Chondrocyte (in vitro differentiated cells): Measurements from ENCODE around the gene MMS19. TPM values are rescaled to one million over a fixed set of nuclear protein-coding genes. Genes with fewer than 3 reads are reported as not detected.

Experiments
- DNase-seq: peaks from one replicate; pipeline ENCODE4 v3.0.0; 2021; ENCODE audit warnings: mixed read lengths, low spot score
- H3K27ac Mint-ChIP-seq: one replicate; pipeline ENCODE4 v1.8.0; 2021; ENCODE audit warnings: mild to moderate bottlenecking, moderate library complexity, mixed read lengths; ENCODE audit not compliant: unreplicated experiment
- H3K27me3 Mint-ChIP-seq: 2 replicates; pipeline ENCODE4 v1.8.0; 2021; ENCODE audit warnings: low read depth, mixed read lengths
- H3K36me3 Mint-ChIP-seq: 2 replicates; pipeline ENCODE4 v1.8.0; 2021; ENCODE audit warnings: low read depth, mixed read lengths
- H3K4me1 Mint-ChIP-seq: 2 replicates; pipeline ENCODE4 v1.8.0; 2021; ENCODE audit warnings: low read depth, mild to moderate bottlenecking, mixed read lengths
- H3K4me3 Mint-ChIP-seq: one replicate; pipeline ENCODE4 v1.8.0; 2021; ENCODE audit warnings: mild to moderate bottlenecking, moderate library complexity, mixed read lengths; ENCODE audit not compliant: unreplicated experiment
- H3K9me3 Mint-ChIP-seq: 2 replicates; pipeline ENCODE4 v1.8.0; 2021; ENCODE audit warnings: low read depth, mixed read lengths
- total RNA-seq: library from RNA; stranded (reverse); gene quantifications from 3 replicates; pipeline ENCODE4 v1.2.1, GENCODE V29; 2021
- TF ChIP-seq, protein P1 (sequence below): fragments of 200-600 bp; sonication (generic); IDR thresholded peaks from 2 replicates; pipeline ENCODE4 v1.5.0; 2021; ENCODE audit warnings: antibody characterized with exemption, mild to moderate bottlenecking, moderate library complexity

The MMS19 gene
- total RNA-seq, 1 donor from 2014 or later, result 63.4 TPM

DNA sequence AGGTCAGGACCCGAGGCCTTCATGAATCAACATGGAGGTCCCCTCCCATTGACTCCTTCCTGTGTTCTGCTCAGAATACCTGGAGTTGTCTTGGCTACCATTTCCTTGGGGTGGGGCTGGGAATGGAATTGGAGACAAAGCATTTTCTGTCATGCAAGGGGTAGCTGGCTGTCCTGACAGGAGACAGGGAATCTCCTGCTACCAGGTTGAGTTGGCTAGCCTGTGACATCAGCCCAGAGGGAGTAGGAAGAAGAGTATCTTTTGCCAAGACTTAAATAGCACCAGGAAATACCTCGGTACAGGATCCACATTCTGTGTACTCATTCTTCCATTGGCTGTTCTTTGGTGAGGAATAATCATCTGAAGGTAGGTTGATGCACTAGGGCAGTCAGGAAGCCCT lies 47.4 kb downstream of the MMS19 start:
- no peak overlapping the region for H3K4me3 Mint-ChIP-seq
- no peak for DNase-seq
- peak overlapping the region; percentile 49 for H3K27ac Mint-ChIP-seq
- no peaks in the 10 kb centered on the region for H3K9me3 Mint-ChIP-seq
- no peaks in the 10 kb centered on the region for H3K27me3 Mint-ChIP-seq
- H3K4me1 Mint-ChIP-seq, result peaks cover 69% of the 10 kb centered on the region
- H3K36me3 Mint-ChIP-seq, result peaks cover 23% of the 10 kb centered on the region
- TF ChIP-seq, protein P1, sequence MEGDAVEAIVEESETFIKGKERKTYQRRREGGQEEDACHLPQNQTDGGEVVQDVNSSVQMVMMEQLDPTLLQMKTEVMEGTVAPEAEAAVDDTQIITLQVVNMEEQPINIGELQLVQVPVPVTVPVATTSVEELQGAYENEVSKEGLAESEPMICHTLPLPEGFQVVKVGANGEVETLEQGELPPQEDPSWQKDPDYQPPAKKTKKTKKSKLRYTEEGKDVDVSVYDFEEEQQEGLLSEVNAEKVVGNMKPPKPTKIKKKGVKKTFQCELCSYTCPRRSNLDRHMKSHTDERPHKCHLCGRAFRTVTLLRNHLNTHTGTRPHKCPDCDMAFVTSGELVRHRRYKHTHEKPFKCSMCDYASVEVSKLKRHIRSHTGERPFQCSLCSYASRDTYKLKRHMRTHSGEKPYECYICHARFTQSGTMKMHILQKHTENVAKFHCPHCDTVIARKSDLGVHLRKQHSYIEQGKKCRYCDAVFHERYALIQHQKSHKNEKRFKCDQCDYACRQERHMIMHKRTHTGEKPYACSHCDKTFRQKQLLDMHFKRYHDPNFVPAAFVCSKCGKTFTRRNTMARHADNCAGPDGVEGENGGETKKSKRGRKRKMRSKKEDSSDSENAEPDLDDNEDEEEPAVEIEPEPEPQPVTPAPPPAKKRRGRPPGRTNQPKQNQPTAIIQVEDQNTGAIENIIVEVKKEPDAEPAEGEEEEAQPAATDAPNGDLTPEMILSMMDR, result no peak

DNA sequence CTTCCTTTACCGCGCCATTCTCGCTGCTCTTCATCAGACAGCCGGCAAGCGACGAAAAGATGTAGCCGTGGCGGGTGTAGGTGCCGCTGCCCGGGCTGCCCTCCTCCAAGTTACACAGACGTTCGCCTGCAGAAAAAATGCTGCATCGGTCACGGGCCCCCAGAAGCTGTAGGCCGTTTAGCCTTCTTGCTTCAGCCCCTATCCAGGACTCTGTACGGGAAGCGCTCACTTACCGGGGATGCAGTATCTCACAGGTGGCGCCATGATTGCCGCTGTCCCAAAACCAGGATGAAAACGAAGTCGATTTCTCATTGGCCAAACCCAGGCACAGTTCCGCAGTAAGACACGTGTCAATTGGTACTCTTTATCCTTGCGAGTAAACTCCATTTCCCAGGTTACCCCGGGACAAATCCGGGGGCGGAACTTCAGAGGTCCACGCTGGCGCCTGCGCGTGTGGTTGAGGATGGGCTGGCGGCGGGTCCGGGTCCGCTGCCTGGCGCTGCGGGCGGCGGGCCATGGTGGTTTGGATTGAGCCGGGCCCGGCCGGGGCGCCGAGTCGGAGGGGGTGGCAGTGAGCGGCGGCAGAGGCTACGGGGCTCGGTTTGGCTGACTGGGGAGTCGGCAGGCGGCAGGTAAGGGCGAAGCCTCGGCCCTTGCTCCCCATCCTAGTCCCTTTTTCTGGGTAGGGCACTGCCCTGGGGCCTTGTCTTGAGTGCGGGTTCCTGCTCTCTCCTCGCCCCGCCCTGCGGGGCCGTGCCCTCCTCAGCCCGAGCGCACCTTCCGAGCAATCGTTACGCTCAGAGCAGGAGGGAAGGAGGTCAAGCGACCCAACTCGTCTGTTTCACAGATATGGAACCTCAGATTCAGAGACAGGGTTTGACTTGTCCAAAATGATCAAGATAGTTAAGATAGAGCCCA lies 52.2 kb downstream of the MMS19 start, which contains the start of the genes EXOSC1 and ZDHHC16:
EXOSC1 (minus strand) TSS at position 285 of the 918 bp plus-strand sequence; CDS start at position 264, 21 bp downstream.
ZDHHC16 (plus strand) TSS at position 454 of the 918 bp plus-strand sequence. CDS start 5,501 bp downstream, outside the sequence.
- TF ChIP-seq, protein P1, result peak; percentile 59
- H3K36me3 Mint-ChIP-seq, result peaks cover 7% of the 10 kb centered on the region
- H3K4me1 Mint-ChIP-seq, result peaks cover 53% of the 10 kb centered on the region
- peak within 1 kb of the TSS; percentile 98 for H3K4me3 Mint-ChIP-seq
- H3K27me3 Mint-ChIP-seq, result no peaks in the 10 kb centered on the region
- peak within 1 kb of the TSS; percentile 91 for H3K27ac Mint-ChIP-seq
- H3K9me3 Mint-ChIP-seq, result no peaks in the 10 kb centered on the region
- peak; percentile 94 for DNase-seq

DNA sequence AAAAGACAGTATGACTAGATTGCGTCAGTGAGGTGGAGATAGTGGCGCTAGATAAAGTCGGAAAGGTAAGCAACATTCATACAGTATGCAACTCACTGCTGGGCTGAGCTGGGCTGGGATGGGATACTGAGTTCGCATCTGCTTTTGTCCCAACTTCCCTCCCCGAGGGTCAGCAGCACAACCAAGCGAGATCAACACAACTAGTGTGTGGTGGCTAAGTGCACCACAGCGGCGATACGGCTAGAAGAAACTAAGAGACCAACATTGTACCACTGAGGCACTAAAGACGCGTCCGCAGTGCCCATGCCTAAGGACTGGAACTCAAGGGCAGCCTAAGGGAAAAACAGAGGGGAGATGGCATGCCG lies 52.9 kb downstream of the MMS19 start:
- Mint-ChIP-seq H3K27me3 (no peaks in the 10 kb centered on the region), H3K36me3 (peaks cover 5% of the 10 kb centered on the region), H3K9me3 (no peaks in the 10 kb centered on the region), H3K27ac (peak overlapping the region; percentile 91), H3K4me3 (peak overlapping the region; percentile 98), H3K4me1 (peaks cover 46% of the 10 kb centered on the region)
- DNase-seq, result no peak
- TF ChIP-seq, protein P1, result no peak

DNA sequence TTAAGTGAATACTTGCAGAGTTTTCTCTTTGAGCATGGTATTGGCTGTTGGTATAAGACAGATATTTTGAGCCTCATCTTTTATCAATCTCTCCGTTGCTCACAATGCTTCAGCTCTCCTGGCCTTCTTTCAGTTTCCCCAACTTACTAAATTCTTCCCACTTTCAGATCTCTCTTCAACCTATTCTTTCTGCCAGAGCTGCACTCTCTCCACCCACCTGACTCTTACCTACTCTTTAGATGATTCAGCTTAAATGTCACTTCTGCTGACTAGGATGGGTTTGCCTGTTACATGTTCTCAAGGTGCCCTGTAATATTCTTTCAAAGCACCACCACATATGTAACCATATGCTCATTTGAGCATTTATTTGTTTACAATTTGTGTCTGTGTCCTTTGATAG lies 54.0 kb downstream of the MMS19 start:
- Mint-ChIP-seq H3K27me3 (no peaks in the 10 kb centered on the region), H3K4me3 (no peak overlapping the region), H3K27ac (no peak overlapping the region), H3K36me3 (peaks cover 8% of the 10 kb centered on the region), H3K4me1 (peaks cover 43% of the 10 kb centered on the region), H3K9me3 (no peaks in the 10 kb centered on the region)
- TF ChIP-seq, protein P1, result no peak
- DNase-seq, result no peak

DNA sequence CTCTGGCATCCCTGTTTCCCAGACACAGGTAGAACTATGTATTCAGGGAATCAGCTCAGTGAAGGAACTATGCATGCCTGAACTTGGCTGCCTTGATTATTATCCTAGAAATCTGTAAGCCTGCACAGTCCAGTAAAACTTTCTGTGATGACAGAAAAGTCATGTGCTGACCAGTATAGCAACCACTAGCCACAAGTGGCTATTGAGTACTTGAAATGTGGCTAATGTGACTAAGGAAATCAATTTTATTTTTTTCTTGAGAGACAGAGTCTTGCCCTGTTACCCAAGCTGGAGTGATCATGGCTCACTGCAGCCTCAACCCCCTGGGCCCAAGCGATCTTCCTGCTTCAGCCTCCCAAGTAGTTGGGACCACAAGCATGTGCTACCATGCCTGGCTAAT lies 55.9 kb downstream of the MMS19 start:
- H3K9me3 Mint-ChIP-seq, result no peaks in the 10 kb centered on the region
- TF ChIP-seq, protein P1, result no peak
- peaks cover 25% of the 10 kb centered on the region for H3K4me1 Mint-ChIP-seq
- DNase-seq, result no peak
- no peak overlapping the region for H3K4me3 Mint-ChIP-seq
- H3K27me3 Mint-ChIP-seq, result no peaks in the 10 kb centered on the region
- peaks cover 8% of the 10 kb centered on the region for H3K36me3 Mint-ChIP-seq
- H3K27ac Mint-ChIP-seq, result no peak overlapping the region
